ENCODE measurements around the gene ANKRD50. TPM values are rescaled to one million over a fixed set of nuclear protein-coding genes. Genes with fewer than 3 reads are reported as not detected.

ANKRD50 gene
- total and polyA plus RNA-seq, 9 of the 15 experiments (the other 6 are each of a cell fraction or from before 2014, with no cell fraction given), result 2.0 to 8.0 (median 6.2) TPM

DNA sequence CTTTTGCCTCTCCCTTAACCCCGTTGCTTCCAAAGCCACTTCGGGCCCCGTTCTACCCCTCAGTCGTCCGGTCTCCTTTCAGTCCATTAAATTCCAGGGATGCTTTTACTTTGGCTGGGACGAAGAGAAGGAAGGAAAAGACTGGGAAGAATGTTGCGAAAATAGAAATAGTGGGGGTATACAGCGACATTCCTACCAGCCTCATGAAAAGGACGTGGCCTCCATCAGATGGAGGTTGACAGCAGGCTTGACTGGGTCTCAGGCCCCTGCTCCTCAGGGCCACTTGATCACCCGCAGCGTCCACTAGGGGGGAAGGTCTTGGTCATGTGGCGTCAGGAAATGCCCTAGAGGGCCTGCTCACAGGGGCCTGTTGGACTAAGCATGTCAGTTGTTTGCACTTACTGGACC, 657 bp upstream of the ANKRD50 start (continued):
- TF ChIP-seq RHOXF2B (CRISPR knock-in tag; conservative IDR thresholded peaks at IDR 0.05) (no peak), FOXJ2 (tag; IDR thresholded peaks at IDR 0.05) (no peak), ZNF780A (CRISPR knock-in tag; IDR thresholded peaks at IDR 0.05) (no peak), DPF2 (IDR thresholded peaks at IDR 0.05) (peak; percentile 69), NFE2L1 (tag; IDR thresholded peaks at IDR 0.05; ENCODE audit: borderline replicate concordance, low read depth) (no peak), RAD21 (CRISPR knock-in tag; conservative IDR thresholded peaks at IDR 0.05 in 1 of 2, IDR thresholded peaks at IDR 0.05 in 1 of 2) (0 out of 4 replicates have a peak, but pooled peaks of 1 of the 2 experiments have one; percentile 10), MYBL2 (IDR thresholded peaks at IDR 0.05; ENCODE audit: low read depth) (no peak), MYBL2 (CRISPR knock-in tag; IDR thresholded peaks at IDR 0.05; ENCODE audit: borderline replicate concordance) (no peak), DMBX1 (CRISPR knock-in tag; IDR thresholded peaks at IDR 0.05; ENCODE audit: borderline replicate concordance) (no peak), MIER1 (IDR thresholded peaks at IDR 0.05; ENCODE audit: low read depth) (0 out of 2 replicates have a peak, but pooled peaks have one; percentile 62), ZBED1 (IDR thresholded peaks at IDR 0.05) (no peak), ZNF121 (CRISPR knock-in tag; conservative IDR thresholded peaks at IDR 0.05) (no peak)
- TF ChIP-seq, protein P1, sequence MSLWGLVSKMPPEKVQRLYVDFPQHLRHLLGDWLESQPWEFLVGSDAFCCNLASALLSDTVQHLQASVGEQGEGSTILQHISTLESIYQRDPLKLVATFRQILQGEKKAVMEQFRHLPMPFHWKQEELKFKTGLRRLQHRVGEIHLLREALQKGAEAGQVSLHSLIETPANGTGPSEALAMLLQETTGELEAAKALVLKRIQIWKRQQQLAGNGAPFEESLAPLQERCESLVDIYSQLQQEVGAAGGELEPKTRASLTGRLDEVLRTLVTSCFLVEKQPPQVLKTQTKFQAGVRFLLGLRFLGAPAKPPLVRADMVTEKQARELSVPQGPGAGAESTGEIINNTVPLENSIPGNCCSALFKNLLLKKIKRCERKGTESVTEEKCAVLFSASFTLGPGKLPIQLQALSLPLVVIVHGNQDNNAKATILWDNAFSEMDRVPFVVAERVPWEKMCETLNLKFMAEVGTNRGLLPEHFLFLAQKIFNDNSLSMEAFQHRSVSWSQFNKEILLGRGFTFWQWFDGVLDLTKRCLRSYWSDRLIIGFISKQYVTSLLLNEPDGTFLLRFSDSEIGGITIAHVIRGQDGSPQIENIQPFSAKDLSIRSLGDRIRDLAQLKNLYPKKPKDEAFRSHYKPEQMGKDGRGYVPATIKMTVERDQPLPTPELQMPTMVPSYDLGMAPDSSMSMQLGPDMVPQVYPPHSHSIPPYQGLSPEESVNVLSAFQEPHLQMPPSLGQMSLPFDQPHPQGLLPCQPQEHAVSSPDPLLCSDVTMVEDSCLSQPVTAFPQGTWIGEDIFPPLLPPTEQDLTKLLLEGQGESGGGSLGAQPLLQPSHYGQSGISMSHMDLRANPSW (CRISPR knock-in tag; IDR thresholded peaks at IDR 0.05), result 0 out of 2 replicates have a peak, but pooled peaks have one; percentile 53
- TF ChIP-seq, protein P2, sequence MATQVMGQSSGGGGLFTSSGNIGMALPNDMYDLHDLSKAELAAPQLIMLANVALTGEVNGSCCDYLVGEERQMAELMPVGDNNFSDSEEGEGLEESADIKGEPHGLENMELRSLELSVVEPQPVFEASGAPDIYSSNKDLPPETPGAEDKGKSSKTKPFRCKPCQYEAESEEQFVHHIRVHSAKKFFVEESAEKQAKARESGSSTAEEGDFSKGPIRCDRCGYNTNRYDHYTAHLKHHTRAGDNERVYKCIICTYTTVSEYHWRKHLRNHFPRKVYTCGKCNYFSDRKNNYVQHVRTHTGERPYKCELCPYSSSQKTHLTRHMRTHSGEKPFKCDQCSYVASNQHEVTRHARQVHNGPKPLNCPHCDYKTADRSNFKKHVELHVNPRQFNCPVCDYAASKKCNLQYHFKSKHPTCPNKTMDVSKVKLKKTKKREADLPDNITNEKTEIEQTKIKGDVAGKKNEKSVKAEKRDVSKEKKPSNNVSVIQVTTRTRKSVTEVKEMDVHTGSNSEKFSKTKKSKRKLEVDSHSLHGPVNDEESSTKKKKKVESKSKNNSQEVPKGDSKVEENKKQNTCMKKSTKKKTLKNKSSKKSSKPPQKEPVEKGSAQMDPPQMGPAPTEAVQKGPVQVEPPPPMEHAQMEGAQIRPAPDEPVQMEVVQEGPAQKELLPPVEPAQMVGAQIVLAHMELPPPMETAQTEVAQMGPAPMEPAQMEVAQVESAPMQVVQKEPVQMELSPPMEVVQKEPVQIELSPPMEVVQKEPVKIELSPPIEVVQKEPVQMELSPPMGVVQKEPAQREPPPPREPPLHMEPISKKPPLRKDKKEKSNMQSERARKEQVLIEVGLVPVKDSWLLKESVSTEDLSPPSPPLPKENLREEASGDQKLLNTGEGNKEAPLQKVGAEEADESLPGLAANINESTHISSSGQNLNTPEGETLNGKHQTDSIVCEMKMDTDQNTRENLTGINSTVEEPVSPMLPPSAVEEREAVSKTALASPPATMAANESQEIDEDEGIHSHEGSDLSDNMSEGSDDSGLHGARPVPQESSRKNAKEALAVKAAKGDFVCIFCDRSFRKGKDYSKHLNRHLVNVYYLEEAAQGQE (IDR thresholded peaks at IDR 0.05; ENCODE audit: borderline replicate concordance), result 0 out of 2 replicates have a peak, but pooled peaks have one; percentile 28
- TF ChIP-seq, protein P2 (CRISPR knock-in tag; IDR thresholded peaks at IDR 0.05; ENCODE audit: low read depth), result no peak
- TF ChIP-seq, protein P3, sequence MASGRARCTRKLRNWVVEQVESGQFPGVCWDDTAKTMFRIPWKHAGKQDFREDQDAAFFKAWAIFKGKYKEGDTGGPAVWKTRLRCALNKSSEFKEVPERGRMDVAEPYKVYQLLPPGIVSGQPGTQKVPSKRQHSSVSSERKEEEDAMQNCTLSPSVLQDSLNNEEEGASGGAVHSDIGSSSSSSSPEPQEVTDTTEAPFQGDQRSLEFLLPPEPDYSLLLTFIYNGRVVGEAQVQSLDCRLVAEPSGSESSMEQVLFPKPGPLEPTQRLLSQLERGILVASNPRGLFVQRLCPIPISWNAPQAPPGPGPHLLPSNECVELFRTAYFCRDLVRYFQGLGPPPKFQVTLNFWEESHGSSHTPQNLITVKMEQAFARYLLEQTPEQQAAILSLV (tag; IDR thresholded peaks at IDR 0.05), result no peak
- TF ChIP-seq, protein P4, sequence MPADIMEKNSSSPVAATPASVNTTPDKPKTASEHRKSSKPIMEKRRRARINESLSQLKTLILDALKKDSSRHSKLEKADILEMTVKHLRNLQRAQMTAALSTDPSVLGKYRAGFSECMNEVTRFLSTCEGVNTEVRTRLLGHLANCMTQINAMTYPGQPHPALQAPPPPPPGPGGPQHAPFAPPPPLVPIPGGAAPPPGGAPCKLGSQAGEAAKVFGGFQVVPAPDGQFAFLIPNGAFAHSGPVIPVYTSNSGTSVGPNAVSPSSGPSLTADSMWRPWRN (IDR thresholded peaks at IDR 0.05; ENCODE audit: low read depth), result no peak
